Fibroblast of the aortic adventitia (primary cell): ENCODE results near the gene SRP72. TPM values are rescaled to one million over a fixed set of nuclear protein-coding genes. Genes with fewer than 3 reads are reported as not detected.

Experiments
- DNase-seq: peaks from one replicate; pipeline ENCODE4 v3.0.0-alpha.2; 2010; ENCODE audit warnings: low read depth
- H3K4me3 ChIP-seq: 2 replicates; pipeline ENCODE4 v1.5.1; 2011; ENCODE audit warnings: low read depth, mild to moderate bottlenecking, control low read depth, low read length, moderate library complexity
- total RNA-seq: library from RNA; depleted of rRNA; stranded (reverse); fragments of >200 nt; gene quantifications from 2 replicates; pipeline ENCODE4 v1.2.3, GENCODE V29; 2012; ENCODE audit warnings: low replicate concordance
- TF ChIP-seq, protein P1 (sequence below): IDR thresholded peaks from 2 replicates; pipeline ENCODE4 v1.5.1; 2011; ENCODE audit warnings: mild to moderate bottlenecking, low read length, control low read depth, inconsistent platforms; ENCODE audit not compliant: insufficient read depth

The SRP72 gene
- 119 and 202 TPM in 2 replicates for total RNA-seq

GRCh38 chr4:56467284-56468096 is at the start of gene SRP72:
SRP72 (plus strand) TSS chr4:56467617; CDS start chr4:56467636, 19 bp downstream.
- TF ChIP-seq, protein P1, sequence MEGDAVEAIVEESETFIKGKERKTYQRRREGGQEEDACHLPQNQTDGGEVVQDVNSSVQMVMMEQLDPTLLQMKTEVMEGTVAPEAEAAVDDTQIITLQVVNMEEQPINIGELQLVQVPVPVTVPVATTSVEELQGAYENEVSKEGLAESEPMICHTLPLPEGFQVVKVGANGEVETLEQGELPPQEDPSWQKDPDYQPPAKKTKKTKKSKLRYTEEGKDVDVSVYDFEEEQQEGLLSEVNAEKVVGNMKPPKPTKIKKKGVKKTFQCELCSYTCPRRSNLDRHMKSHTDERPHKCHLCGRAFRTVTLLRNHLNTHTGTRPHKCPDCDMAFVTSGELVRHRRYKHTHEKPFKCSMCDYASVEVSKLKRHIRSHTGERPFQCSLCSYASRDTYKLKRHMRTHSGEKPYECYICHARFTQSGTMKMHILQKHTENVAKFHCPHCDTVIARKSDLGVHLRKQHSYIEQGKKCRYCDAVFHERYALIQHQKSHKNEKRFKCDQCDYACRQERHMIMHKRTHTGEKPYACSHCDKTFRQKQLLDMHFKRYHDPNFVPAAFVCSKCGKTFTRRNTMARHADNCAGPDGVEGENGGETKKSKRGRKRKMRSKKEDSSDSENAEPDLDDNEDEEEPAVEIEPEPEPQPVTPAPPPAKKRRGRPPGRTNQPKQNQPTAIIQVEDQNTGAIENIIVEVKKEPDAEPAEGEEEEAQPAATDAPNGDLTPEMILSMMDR, result no peak
- peak; percentile 83 for DNase-seq
- H3K4me3 ChIP-seq, result peak within 1 kb of the TSS; percentile 96

- DNase-seq, result no peak
- H3K4me3 ChIP-seq, result no peak overlapping the region
- TF ChIP-seq, protein P1, result no peak
Observed at GRCh38 chr4:56424176-56424575, 43.2 kb upstream of the SRP72 start.

DNA sequence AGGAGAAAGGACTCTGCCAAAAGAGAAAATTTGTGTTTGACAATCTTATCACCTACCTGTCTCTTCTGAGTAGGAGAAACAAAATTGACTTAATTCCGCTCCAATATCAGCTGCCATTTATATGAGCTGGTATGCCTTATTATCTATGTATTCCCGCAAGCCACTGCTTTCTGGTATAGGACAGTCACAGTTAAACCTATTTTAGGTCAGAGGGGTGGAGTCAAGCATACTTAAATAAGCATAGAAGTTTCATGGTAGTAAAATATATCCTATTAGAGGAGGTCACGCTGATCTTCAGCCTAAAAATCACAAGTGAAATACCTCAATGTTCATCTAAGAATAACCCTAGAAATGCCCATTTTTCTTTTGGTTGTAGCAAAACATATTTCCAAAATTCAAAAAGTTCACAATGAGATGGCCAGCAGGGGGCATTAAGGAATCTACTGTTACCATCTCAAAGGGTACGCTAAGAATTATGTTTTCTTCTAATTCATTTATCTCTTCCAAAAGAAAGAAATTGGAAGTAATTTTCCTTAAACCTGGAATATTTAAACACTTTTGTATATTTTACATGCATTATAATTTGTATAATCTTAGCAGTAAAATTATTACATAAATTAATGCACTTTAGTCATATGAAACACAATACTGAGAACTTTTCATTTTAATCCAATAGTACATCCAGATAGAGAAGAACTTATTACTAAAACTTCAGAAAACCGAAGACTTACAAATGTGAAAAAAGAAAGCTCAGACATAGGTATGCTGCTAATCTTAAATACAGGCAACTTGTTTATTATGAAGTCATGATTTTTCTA is 42.5 kb upstream of the SRP72 start:
- DNase-seq, result peak; percentile 69
- TF ChIP-seq, protein P1, result peak; percentile 66
- H3K4me3 ChIP-seq, result no peak overlapping the region

DNA sequence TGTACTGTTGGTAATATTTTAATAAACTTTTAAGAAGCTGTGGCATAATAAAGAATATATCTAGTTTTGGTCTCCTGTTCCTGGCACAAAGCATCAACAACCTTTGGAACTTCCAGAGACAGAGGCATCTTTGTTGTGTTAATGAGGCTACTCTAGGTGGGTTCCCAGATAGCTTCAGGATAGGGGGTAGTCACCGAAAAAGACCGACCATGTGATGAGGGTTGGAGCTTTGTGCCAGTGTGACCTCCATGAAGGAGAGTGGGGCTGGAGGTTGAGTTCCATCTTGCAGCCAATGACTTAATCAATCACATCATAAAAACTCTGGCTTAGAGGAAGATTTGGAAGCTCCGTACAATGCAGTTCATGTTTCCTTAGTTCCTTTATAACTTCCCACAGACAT is 41.9 kb upstream of the SRP72 start:
- H3K4me3 ChIP-seq, result no peak overlapping the region
- TF ChIP-seq, protein P1, result no peak
- DNase-seq, result no peak

DNA sequence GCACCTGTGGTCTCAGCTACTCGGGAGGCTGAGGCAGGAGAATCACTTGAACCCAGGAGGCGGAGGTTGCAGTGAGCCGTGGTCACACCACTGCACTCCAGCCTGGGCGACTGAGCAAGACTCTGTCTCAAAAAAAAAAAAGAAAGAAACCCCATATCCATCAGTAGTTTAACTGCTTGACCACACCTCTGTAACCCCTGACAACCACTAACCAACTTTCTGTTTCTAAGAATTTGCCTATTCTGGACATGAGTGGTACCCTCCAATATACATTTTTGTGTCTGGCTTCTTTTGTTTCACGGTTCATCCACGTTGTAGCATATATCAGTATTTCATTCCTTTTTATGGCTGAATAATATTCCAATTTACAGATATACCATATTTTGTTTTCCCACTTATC is 41.1 kb upstream of the SRP72 start:
- TF ChIP-seq, protein P1, result no peak
- H3K4me3 ChIP-seq, result no peak overlapping the region
- DNase-seq, result no peak

- no peak overlapping the region for H3K4me3 ChIP-seq
- TF ChIP-seq, protein P1, result no peak
- no peak for DNase-seq
Observed at GRCh38 chr4:56427179-56427578, 40.2 kb upstream of the SRP72 start.
